LNCAP (cell line): Measurements from ENCODE around the gene NKX2-2.

ENCODE experiments used
- CTCF ChIP-seq: fragments of 450-650 bp; IDR thresholded peaks from 2 replicates; pipeline ENCODE4 v1.5.1; 2017; ENCODE audit warnings: mild to moderate bottlenecking

Gene NKX2-2

GRCh38 chr20:21515300-21516179 is 1.7 kb upstream of the NKX2-2 start:
- TF ChIP-seq CTCF: no peak

- TF ChIP-seq CTCF: no peak
Measured at GRCh38 chr20:21514553-21515251, 838 bp upstream of the NKX2-2 start.

- TF ChIP-seq CTCF: no peak
Measured at GRCh38 chr20:21513181-21513663, 642 bp downstream of the NKX2-2 start.

- TF ChIP-seq CTCF: no peak
Measured at GRCh38 chr20:21512634-21513180, 1.2 kb downstream of the NKX2-2 start.

GRCh38 chr20:21511850-21512633 is 1.8 kb downstream of the NKX2-2 start:
- TF ChIP-seq CTCF: no peak

GRCh38 chr20:21511485-21511849 is 2.4 kb downstream of the NKX2-2 start:
- no peak for TF ChIP-seq CTCF
